ENCODE measurements around the gene NALCN.

DNA sequence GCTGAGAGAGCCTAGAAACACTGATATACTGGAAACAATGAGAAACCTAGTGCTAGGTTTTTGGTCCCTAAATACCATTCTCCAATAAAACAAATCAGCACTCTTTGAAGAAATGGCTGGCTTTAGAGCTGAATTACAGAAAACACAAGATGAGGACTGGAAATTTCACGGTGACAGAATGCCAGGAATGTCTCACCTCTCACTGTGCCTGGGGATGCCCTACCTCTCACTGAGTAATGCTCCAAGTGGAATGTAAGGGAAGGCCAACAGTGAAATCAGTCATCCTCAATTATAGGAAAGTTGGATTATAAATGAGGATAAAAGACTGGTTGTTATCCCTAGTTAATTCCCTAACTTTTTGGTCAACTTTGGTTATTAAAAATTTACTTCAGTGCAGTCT is 259.0 kb downstream of the NALCN start:
- TF ChIP-seq CTCF (IDR thresholded peaks at IDR 0.05) (no peak), POLR2A (IDR thresholded peaks at IDR 0.05) (no peak)

All from lower leg skin (tissue), 3 donors.